Umbilical cord (tissue), 2 donors: ENCODE measurements around the gene GPC4. TPM values are rescaled to one million over a fixed set of nuclear protein-coding genes. Genes with fewer than 3 reads are reported as not detected.

ENCODE experiments used
- DNase-seq: peaks from one replicate; pipeline ENCODE4 v3.0.0-alpha.2; 2015; ENCODE audit warnings: low spot score
- total RNA-seq: library from RNA; depleted of rRNA; stranded (reverse); fragments of >200 nt; gene quantifications from one replicate; pipeline ENCODE4 v1.2.3, GENCODE V29; 2014; ENCODE audit warnings: low replicate concordance; ENCODE audit not compliant: insufficient read depth

Gene GPC4
- total RNA-seq = 17.1 TPM

DNA sequence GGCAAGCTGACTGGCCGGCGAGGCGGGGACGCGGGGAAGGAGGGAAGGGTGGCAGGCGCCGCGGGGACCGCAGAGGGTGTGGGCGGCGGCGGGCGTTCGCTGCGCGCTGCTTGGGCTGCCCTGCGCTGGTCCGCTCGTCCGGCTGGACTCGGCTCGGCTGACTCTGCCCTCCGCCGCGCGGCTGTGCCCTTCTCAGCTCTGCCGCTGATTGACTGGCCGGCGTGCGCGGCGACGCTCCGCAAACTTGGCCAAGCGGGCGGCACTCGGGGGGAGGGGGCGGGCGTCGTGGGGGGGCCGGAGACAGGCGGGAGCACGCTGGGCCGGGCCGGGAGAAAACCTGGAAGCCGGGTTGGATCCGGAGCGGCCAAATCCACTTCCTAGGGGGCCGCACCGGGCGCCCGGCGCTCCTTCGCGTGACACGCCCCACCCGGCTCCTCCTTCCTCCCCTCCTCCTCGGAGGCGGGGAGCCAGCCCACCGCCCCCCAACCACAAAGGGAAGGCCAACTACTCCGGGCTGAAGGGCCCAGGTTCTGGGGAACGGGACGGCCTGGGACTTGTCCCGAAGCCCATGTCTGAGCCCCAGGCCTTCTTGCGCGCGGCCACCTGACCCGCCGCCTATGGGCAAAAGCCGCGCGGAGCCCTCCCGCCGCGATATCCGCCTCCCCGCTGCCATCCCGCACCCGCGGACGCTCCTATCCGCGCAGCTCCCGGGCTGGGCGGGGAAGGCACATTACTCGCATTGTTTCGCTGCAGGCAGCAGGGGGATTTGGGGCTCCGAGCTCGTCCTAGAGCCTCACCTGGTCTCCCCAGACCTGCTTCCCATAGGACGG is at the start of gene GPC4:
Gene GPC4 (minus strand): TSS at position 214 of the 830 bp plus-strand sequence. CDS start 524 bp downstream, outside the sequence.
- peak; percentile 45 for DNase-seq

DNA sequence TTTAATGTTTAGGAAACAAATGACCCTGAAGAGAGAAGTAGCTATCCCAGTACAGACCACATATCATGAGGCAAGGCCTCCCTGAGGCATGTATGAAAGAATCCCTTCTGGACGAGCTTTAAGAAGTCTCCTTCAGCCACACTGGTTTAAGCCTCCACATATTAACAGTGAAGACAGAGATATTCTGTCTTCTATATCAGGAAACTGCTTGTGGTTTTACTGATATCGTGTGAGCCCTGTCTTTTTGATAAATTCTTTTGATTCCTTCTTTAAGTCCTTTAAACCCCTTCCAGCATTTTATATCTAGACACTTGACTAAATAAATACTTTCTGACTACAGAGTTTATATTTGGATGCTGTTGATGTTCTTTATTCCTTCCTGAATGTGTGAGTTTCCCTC is 45.9 kb upstream of the GPC4 start:
- DNase-seq = peak; percentile 82

DNA sequence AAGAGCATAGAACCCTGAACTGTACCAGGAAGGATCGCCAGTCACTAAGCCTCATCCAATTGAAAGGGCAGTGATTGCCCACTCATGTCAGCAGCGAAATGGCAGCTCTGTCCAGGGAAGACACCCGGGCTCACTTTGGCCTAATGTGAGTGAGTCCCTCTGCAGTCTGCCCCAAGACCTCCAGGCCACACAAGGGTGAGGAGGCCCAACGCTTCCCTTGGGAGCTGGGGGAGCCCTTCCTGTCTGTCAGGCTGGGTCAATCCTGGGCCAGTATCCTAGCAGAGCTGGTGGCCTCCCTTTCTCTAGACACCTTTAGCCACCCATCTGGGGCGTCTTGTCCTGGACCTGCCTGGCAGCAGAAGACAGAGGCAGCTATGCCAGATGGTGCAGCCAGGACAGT is 39.6 kb upstream of the GPC4 start:
- no peak for DNase-seq

DNA sequence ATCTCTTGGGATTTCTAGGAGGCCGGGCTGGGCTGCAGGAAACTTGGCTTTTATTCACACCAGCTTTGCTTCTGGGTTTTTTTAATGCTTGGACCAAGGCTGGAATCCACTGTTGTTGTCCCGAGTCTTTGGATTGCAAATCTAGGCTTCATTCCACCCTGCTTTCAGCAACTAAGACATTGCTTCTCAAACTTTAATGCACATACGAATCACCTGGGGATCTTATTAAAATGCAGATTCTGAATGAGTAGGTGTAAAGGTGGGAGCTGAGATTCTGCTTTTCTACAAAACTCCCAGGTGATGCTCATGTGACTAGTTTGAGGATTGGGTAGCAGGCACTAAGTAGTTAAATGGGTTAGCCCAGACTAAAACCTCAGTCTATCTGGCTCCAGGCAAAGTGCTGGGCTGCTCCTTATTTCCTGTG is 39.2 kb upstream of the GPC4 start:
- no peak for DNase-seq

DNA sequence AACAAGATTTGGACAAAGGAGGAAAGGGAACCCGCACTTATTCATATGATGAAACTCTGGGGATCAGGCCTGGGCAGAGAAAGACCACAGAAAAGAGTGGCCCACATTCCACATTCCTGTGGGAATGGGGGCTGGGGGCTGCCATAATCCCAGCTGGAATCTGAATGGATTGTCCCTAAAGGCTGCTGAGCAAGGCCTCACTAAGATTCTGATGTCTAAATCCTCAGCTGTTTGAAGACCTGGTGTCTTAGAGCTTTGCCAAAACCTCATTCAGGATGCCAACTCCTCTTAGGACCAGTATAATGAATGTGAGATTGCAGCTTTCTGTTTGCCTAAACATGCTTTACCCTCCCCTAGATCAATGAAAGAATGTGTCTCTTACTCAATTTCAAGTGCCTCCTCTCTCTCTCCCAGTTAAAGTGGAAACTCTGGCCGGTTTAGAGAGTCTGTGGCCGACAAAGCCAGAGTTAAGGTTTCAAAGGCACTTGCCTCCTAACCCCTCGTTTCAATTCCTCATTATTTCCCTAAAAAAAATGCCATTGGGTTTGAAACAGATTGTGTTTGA is 33.3 kb upstream of the GPC4 start:
- peak; percentile 3 for DNase-seq

DNA sequence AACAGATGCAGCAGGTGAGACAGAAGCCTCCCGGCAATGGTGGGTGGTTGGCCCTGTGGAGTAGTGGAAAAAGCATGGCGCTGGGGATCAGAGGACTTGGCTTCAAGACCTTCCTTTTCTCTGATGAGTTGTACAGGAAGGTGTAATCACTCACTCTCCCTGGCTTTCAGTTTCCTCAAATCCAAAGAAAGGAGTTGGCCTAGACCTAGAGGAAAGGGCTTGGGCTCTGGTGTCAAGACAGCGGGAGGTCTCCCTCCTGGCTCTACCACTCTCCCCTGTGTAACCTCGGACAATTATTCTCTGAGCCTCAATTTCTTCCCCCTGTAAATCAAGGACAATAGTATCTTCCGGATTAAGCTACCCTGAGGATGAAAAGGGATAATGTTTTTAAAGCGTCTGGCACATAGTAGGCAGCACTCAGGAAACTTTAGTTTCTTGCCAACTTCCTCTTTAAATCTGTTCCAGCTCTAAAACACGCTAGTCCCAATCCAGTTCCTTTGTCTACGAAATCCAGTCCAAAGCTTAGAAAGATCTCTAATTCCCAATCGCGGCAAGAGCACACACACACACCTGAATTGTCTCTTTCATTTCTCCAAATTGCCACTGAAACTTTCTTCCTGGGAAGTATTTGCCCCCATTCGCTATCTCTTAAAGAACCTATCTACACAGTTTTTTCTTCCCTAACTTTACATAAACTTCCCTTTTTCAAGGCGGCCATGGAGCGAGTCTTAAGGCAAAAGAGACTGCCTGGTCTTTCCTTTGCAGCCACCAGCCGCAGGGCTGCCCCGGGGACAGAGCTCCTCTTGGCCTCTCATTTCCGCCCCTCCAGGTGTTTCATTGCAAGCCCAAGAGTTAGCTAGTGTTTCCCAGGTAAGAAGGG is 29.9 kb upstream of the GPC4 start:
- peak; percentile 10 for DNase-seq

DNA sequence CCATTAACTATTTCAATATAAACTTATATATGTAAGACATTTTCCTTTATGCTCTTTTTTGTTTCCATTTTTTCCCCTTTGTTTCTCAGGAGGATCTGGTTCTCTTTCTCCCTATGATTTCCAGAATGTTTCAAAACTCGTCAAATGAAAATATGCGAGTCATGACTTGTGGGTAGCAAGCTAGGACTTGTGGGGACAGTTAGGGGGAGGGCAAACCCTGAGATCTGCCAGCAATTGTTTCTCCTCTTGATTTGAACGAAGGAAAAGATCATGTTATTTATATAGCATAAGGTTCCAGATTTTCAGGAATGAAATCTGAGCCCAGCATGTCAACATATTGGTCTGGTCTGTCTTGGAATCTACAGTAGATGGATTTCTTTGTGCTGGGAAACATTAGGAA is 28.9 kb upstream of the GPC4 start:
- peak; percentile 5 for DNase-seq

DNA sequence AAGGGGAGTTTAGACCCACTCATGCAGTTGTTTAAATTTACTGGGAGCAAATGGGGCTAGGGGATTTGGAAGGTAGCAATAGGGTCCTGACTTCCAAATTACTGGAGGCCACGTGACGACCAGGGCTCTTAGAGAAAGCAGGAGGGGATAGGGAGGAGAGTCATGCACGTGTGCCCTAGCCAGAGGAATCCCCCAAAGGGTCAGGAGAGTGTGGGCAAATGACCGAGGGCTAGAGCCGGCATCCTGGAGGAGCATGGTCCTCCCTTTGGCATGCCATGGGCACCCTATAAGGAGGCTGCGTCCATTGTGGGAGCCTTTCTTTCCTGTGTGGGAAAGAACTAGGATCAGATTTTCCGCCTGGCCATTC is 25.5 kb upstream of the GPC4 start:
- DNase-seq = no peak

DNA sequence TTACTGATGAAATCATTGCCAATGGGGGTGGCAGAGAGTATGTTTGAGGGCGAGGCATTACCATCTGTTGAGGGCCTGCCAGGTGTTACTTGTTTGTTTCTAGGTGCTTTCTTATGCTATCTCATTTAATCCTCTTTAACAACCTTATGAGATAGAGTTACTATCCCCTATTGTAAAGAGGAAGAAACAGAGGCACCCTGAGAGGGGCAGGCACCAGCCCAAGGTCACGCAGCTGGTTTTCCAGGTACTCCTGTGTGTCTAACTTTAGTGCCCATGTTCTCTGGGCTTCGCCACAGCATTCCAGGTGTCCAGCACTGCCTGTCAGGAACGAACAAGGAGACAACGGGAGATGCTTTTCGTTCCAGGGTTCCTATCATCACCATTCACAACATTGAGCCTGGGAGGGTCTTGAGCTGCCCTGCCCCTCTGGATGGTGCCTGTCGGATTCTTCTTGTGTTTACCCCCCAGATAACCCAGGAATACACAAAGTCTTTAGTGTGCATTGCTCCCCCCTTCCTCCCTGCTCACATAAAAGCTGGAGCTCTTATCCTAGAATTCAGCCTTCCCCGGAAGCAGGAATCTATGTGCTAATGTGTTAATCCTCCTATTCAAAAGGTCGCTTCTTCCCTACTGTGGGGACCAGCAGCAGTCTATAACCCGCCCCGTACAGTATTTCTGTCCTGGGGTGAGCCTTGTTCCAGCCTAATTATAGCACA is 24.9 kb upstream of the GPC4 start:
- DNase-seq = no peak

DNA sequence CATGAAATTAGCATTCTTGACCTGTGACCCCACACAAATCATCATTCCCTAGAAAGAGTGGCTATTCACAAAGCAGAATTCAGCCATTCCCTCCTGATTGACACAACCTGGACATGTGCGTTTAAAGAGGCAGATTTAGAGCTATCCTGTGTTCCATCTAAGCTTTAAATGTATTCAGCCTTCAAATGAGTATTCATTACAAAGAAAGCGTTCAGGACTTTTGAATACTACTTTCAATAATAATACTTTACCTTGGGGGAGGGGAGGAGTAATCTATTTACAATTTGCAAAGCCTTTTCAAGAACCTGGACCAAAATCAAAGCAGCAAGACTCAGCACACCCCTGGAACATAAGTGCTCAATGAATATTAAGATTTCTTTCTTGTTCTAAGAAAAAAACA is 22.5 kb upstream of the GPC4 start:
- no peak for DNase-seq

DNA sequence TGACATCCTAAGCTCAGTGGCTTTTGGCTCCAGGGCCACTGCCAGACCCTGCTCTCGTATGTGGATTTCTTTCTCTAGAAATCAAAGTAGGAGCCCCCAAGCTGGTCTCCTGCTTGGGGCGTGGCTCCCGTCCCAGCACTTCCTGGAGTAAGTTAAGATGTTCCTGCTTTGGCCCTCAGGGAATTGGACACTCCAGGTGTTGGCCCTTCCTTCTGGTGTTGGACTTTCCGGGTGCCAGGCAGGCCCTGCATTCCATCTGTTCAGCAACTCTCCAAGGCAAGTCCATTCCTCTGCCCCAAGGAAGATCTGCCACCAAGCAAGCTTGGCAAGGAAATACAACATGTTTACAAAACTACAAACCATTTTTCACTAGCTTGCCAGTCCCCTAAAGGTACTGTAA is 22.1 kb upstream of the GPC4 start:
- DNase-seq = no peak

DNA sequence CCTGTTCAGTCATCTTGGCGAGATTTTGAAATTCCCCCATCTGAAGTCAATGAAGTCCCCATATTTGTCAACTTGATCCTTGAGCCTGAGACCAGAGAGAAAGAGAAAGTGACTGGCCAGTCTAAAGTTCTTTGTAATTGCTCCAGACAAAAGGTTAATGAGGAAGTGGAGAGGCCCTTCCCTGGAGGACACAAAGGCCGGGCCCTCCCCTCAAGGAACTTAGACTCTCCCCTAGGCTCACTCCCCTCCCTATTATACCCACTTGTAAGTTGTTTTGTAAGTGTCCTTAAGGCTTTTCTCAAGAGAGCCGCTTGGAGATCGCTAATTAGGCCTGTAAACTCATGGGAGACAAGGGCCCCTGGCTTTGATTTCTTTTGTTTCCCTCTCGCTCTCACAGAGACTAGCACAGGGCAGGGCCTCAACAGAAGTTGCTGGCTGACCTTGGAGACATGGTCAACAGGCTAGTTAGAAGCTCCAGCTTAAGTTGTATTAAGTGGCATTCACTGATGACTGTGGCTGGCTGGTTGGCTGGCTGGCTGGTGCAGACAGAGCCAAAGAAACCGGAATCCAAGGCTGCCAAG is 20.3 kb upstream of the GPC4 start:
- no peak for DNase-seq

DNA sequence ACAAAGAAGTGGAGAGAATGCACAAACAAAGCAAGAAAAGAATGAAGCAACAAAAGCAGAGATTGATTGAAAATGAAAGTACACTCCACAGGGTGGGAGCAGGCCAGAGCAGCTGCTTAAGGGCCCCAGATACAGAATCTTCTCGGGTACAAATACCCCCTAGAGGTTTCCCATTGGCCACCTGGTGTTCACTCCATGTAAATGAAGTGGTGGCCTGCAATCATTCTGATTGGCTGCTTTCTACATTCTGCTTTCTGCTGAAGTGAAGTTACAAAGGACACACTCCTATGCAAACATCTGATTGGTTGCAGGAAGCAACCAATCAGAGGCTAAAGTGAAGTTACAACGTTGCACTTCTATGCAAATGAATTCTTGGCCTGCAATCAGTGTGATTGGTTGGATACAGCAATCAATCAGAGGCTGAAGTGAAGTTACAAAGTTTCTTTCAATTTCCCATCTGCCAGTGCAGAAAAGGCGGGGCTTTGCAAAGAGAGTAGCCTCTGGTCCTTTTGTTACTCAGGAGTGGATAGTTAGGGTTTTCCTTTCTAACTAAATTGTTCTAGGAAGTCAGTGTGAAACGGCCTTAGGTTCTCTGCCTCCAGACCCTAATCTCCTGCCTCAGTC is 19.0 kb upstream of the GPC4 start:
- no peak for DNase-seq

DNA sequence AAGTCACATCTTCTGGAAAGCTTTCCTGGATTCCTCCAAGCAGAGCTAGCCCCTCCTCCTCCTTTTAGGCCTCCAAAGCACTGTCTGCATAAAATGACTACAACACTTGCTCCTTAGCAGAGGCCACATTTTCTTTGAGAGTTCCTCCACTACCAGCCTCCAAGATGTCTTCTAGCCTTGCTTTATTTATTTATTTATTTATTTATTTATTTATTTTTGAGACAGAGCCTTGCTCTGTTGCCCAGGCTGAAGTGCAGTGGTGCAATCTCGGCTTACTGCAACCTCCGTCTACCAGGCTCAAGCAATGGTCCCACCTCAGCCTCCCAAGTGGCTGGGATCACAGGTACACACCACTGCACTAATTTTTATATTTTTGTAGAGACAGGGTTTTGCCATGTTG is 4.6 kb upstream of the GPC4 start:
- no peak for DNase-seq

DNA sequence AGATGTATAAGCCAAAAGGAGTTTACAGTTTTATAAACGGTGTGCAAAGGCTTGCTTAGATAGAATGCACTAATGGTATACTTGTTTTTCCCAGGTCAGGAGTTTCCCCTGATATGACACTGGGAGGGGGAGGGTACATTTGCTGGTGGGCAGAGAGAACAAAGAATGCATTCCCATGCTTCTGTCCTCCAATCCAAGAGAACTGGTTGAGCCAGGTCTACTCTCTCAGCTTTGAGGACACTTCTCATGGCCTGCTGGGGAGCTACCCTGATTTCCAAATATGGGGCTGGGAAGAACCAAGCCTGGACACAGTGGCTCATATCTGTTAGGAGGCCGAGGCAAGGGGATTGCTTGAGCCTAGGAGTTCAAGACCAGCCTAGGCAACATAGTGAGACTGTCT is 3.3 kb upstream of the GPC4 start:
- no peak for DNase-seq

DNA sequence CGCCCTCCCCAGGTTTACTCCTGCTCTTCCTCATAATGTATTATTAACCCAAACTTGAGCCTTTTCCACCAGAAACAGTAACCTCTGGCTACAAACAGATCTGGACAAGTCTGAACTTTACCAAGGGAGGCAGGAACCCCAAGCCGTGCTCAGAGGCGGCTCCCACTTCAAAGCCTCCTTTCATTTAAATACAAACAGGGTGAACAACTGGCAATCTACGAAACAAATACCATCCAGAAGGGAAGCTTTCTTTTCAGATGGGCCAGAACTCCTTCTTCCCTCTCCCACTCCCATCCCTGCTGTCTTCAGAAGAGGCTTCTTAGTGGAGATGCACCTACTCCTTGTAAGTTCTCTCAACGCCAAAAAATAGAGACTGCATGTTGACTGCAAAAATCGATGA is 2.1 kb upstream of the GPC4 start:
- no peak for DNase-seq

DNA sequence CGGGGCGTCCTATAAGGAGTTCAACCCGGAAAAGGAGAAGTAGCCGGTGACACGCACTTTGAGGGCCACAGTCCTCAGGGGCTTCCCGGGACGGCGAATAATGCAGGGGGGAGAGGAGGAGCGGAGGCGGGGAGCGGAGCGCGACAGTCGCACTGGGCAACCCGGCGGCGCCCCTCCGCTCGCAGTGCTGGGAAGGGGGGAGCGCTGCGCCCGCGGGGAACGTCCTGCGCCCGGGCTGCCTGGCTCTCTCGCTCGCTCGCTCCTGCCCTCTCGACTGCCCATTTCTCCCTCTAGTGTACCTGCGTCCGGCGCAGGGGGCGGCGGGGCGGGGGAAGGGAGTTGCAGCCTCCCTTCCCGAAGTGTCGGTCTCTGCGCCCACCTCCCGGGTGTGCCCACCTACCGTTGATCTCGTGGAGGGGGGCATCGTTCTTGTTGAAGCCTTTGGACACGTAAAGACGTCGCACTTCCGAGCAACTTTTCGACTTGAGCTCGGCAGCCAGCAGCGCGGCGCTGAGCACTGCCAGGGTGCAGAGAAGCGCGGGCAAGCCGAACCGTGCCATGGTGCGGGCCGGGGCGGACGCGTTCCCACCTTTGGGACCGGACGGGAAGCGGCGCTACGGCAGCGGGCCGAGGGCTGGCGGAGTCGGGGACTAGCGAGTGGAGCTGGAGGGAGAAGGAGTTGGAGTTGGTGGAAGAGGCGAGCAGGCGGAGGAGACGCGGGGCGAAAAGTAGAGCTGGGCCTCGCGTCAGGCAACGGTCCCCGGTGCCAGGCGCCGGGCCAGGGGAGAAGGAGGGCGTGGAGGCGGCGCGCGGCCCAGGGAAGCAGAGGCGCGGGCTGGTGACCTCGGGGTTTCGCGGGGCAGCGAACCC is 648 bp downstream of the GPC4 start:
- no peak for DNase-seq

DNA sequence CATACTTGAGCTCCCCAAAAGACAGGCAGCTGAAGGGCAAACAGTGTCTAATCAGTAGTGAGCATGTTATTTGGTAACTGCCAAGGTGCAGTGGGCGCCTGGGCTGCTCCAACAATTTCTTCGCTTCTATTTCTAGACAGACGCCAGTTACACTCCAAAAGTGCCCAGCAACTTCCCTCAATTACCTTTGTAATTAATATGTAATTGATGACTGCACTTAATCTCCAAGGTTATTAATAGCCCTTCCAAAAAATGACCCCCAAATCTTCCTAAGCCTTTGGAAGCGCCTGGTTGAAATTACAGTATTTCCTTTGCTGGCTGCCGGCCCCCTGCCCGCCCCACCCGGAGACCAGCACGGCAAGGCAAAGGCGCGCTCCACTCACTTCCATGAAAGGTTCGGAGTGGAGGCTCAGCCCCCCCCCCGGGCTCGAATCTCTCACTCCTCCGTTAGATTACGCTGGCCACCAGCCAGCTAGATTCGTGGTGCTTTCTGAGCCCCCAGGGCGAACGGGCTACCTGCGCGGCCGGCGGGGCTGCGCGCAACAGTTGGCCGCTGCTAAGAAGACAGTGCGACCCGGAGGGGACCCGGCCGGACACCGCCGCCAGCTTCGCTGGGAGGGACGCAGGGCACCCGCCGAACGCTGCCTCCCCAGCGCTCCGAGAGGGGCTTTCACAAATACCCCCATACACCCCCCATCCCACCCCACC is 1.9 kb downstream of the GPC4 start:
- no peak for DNase-seq

DNA sequence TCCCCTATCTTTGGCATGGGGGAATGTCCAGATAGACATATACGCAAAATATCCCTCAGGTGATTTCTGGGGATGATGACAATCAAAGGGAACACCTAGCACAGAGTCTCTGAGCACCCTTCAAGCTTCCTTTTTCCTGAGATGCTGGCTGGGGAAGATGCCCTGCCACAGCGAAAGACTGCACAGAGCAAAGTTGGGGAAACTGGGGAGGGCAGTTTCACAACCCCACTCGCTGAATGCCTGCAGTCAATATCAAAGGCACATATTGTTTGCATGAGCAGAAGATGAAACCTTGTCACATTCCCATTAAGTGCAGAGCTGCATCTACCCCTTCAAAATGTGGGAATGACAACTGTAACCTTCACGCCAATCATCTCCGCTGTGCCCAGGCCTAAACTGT is 2.6 kb downstream of the GPC4 start:
- no peak for DNase-seq
